GM21390 (cell line): ENCODE results near the gene PITX3.
"Not testable (repeated sequence)": the region's sequence is repeated elsewhere in the genome, so short reads cannot be mapped to it uniquely, and the experiment has no call there.

ENCODE experiments used
- ATAC-seq: cut with Tn5 transposase; IDR thresholded peaks from one replicate; pipeline ENCODE4 v1.9.1; 2021; ENCODE audit not compliant: unreplicated experiment

PITX3 gene

GRCh38 chr10:102261196-102261595 is 19.9 kb upstream of the PITX3 start:
- ATAC-seq = no peak

- ATAC-seq = no peak
Measured at GRCh38 chr10:102255404-102255803, 14.1 kb upstream of the PITX3 start.

- no peak for ATAC-seq
Measured at GRCh38 chr10:102254426-102254825, 13.1 kb upstream of the PITX3 start.

- ATAC-seq = not testable (repeated sequence)
Measured at GRCh38 chr10:102252508-102252907, 11.2 kb upstream of the PITX3 start.

GRCh38 chr10:102247734-102248133 is 6.4 kb upstream of the PITX3 start:
- no peak for ATAC-seq

GRCh38 chr10:102246261-102246660 is 4.9 kb upstream of the PITX3 start:
- ATAC-seq = no peak

- no peak for ATAC-seq
Measured at GRCh38 chr10:102245932-102246251, 4.6 kb upstream of the PITX3 start.

GRCh38 chr10:102245082-102245931 is 4.0 kb upstream of the PITX3 start, which contains the start of gene GBF1:
GBF1 (plus strand) TSS chr10:102245532; CDS start chr10:102258939, 13,407 bp downstream.
- peak; percentile 85 for ATAC-seq

- ATAC-seq = no peak
Measured at GRCh38 chr10:102243309-102243708, 2.0 kb upstream of the PITX3 start.

- ATAC-seq = no peak
Measured at GRCh38 chr10:102242118-102242485, 790 bp upstream of the PITX3 start.

GRCh38 chr10:102241032-102241443 is 274 bp downstream of the PITX3 start:
- ATAC-seq = no peak

- ATAC-seq = no peak
Measured at GRCh38 chr10:102240467-102241031, 763 bp downstream of the PITX3 start.

GRCh38 chr10:102237711-102238252 is 3.5 kb downstream of the PITX3 start:
- no peak for ATAC-seq

GRCh38 chr10:102236006-102236405 is 5.3 kb downstream of the PITX3 start:
- ATAC-seq = no peak

GRCh38 chr10:102235598-102235920 is 5.8 kb downstream of the PITX3 start:
- no peak for ATAC-seq

GRCh38 chr10:102234888-102235597 is 6.3 kb downstream of the PITX3 start:
- no peak for ATAC-seq

GRCh38 chr10:102233997-102234396 is 7.3 kb downstream of the PITX3 start:
- ATAC-seq = no peak

GRCh38 chr10:102231357-102232318 is 9.7 kb downstream of the PITX3 start:
- no peak for ATAC-seq

GRCh38 chr10:102230861-102231356 is 10.4 kb downstream of the PITX3 start:
- ATAC-seq = no peak

- no peak for ATAC-seq
Measured at GRCh38 chr10:102230264-102230860, 10.9 kb downstream of the PITX3 start.
